Measurements from ENCODE around the gene HSPA4.
A peak's percentile ranks its signal among the peaks of the same experiment; 100 is the strongest.

HSPA4 gene

DNA sequence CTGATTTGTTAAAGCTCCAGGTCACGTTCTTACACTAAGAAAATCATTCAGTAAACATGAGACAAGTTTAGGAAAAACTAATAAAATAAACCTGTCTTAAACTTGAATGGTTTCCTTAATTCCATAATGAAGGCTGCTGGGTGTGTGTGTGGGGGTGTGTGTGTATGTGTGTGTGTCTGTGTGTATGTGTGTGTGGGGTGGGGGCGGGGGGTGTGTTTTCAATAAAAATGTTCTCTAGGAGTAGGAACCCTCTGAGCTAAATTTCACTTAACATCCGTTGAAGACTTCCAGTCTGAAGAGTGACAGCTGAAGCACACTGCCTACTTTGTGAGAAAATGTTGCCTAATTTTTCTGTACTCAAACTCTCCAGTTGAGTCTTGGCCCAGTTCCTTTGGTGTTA lies 54.5 kb downstream of the HSPA4 start:
- no peak for DNase-seq (ENCODE audit: low read depth)

DNA sequence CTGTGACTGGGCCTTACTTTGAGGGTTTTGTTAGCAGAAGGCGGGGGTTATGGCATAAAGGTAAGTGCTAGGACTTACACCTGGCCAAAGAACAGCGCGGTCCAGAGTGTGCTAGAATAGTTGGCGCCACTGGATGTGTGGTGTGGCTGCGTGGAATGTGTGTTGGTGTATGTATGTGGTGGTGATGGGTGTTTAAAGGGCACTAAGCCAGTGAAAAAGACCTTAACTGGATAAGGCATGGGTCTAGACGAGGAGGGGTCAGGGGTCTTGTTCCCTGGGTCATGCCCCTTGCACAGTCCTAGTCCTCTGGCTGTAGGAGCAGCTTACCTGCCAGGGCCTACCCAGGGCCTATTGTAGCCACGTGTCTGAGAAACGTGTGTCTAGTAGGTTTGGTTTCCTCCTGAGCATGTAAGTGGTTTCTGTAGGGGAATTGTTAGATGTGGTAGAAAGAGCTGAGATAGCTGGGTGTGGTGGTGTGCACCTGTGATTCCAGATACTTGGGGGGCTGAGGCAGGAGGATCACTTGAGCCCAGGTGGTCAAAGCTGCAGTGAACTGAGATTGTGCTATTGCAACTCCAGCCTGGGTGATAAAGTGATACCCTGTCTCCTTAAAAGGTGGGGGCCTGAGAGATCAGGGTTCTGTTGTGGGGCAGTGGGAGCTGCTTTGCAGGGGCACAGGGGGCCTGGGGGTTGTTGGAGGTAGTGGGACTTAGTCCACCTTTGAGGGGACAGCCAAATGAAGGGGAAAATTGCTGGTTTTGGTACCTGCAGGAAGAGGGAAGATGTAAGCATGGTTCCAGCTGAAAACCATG lies 55.2 kb downstream of the HSPA4 start:
- DNase-seq (ENCODE audit: low read depth), result no peak

- no peak for DNase-seq (ENCODE audit: low read depth)
Observed at GRCh38 chr5:133108481-133108921, 56.7 kb downstream of the HSPA4 start.

DNA sequence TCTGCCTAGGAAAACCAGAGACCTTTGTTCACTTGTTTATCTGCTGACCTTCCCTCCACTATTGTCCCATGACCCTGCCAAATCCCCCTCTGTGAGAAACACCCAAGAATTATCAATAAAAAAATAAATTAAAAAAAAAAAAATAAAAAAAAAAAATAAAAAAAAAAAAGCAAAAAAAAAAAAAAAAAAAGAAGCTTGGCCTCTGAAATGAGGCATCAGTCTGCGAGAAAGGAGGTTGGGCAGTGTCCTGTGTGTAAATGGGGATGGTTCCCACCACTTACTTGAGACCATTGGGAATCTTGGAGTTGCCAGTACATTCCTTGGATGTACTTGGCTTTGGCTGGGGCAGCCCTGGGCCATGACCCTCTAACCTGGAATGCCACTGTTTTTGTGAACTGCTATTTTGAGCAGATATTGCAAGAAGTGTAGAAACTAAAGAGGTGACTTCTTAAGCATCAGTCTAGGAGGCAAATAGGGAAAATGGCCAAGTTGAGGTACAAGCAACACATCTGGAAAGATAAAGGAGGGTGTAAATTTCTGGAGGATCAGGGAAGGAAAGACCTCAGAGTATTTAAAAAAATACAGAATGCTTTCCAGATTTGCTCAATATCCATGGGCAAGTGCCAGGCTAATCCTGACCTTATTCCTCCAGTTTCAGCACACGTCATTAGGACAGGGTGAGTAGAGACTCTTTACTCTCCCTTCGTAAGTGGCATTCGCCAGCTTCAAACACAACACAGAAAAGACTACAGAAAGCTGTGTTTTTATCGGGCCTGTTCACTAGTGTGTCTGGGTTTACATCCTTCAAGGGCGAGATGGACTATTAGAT lies 58.1 kb downstream of the HSPA4 start:
- no peak for DNase-seq (ENCODE audit: low read depth)

DNA sequence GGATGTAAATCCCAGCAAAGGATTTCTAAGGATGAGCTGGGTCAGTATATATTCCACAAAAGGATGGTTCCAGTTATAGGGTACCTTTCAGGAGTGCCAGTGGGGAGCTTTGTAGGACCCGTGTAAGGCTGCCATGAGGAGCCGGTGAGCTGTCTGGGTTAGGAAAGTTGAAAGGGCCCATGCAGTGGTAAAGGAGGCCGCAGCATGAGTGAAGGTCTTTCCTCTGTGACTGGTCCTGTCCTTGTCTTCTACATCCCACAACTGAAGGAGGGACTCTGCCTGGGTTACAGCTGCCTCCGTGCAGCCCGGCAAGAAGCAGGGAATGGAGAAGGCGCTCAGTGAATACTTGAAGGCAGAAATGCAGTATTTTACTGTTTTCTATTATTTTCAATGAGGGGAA lies 58.9 kb downstream of the HSPA4 start:
- no peak for DNase-seq (ENCODE audit: low read depth)

DNA sequence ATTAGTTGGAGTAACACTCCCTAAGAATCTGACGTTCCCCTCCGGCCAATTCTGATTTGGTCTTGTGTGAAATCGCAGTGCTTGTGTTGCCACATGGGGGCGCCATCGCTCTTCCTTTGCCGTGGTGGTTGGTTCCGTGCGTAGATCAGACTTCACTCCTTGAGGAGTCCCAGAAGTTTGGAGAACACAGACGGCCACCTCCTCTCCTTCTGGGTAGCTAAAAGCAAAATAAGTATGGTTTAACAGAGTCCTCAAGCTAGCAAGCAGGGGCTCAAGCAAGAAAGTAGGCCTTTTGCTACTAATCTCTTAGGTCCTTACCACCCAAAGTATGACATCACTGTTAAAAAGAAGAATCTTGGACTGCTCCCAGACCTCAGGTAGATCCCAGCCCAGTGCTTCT lies 59.5 kb downstream of the HSPA4 start:
- peak; percentile 48 for DNase-seq (ENCODE audit: low read depth)

- no peak for DNase-seq (ENCODE audit: low read depth)
Observed at GRCh38 chr5:133112026-133112660, 60.3 kb downstream of the HSPA4 start.

- no peak for DNase-seq (ENCODE audit: low read depth)
Observed at GRCh38 chr5:133113331-133114061, 61.7 kb downstream of the HSPA4 start.

DNA sequence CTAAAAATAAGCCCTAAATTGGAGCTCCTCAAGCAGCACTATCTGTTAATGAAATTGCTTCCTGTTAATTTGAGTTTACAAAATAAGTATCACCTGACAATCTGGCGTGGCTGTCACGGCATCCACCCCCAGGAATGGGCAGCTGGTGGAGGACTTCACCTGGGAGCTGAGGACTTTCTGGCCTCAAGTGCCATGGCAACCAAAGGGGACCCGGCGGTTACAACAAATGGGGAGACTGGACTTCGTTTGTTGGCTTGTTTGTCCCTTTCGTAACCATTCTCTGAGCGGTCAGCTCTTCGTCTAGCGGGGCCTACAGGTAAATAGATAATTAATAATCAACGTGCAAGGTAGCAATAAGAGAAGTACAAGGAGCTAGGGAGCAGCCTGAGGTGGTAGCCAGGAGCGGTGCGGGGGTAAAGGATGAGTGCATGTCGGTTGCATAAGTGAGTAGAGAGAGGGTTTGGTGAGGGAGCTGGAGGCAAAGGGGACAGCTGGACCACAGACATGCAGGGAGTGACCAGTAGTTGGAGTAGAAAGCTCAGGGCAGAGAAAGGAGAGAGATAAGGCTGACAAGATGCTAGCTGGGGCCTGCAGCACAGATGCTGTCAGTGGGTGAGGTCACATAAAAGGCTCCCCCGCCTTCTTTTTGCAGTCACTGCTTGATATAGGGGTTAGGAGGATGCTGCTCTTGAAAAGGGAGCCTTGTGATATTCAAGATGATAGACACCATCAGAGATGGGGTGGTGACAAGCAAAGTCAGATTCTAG lies 62.5 kb downstream of the HSPA4 start:
- DNase-seq (ENCODE audit: low read depth), result no peak

GRCh38 chr5:133114933-133115310 lies 63.1 kb downstream of the HSPA4 start:
- no peak for DNase-seq (ENCODE audit: low read depth)

DNA sequence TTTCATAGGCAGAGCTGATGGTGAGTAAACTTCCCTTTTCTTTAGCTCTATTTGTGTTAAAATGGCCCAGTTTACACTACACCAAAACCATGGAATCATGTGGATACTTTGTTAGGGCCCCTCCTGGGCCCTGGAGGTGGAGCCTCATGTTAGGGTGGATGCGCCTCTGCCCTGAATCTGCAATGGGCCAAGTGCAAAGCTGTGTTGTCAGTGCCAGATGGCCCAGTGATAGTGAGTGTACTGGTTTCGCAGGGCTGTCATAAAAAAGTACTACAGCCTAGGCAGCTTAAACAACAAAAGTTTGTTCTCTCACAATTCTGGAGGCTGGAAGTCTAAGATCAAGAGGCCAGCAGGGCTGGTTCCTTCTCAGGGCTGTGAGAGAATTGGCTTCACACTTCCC lies 64.8 kb downstream of the HSPA4 start:
- no peak for DNase-seq (ENCODE audit: low read depth)

- no peak for DNase-seq (ENCODE audit: low read depth)
Observed at GRCh38 chr5:133117166-133117911, 65.5 kb downstream of the HSPA4 start.

- DNase-seq (ENCODE audit: low read depth), result no peak
Observed at GRCh38 chr5:133117912-133118445, 66.2 kb downstream of the HSPA4 start.

DNA sequence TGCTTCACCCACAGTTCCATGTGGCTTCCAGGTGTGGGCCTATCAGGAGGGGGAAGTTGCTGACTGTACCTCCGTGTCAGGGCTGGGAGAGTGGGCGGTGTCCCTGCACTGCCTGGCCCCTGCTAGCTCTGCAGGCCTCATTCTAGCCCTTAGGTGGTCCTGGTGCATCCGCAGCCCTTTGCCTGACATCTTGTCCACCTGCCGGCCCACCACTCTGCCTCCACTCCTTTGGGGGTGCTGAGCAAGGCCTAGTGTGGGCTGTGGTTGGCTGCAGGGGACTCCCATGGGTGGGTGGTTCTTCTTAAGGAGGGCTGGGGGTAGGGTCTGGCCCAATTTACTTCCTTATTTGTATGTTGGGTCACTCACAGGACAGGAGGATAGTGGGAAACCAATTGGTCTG lies 66.9 kb downstream of the HSPA4 start:
- DNase-seq (ENCODE audit: low read depth), result no peak

DNA sequence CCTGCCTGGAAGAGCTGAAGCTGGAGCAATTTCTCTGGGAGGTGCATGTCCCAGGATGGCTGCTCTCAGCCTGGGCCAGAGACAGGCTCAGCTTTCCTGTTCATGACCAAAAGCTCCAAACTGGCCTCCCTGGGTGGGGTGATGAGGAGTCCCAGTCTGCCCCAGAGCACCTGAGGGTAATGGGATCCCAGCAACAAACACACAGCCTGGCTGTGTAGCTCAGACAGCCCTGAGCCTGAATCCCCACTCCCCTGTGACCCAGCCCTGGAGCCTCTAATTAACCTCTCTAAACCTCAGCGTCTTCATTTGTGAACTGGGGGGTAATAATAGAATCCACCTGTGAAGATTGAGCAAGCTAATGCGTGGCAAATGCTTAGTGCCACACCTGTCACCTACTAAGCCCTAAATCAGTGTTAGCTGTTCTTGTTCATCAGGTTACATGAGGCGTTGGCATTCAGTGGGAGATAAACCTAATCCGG lies 67.5 kb downstream of the HSPA4 start:
- no peak for DNase-seq (ENCODE audit: low read depth)

- DNase-seq (ENCODE audit: low read depth), result no peak
Observed at GRCh38 chr5:133120156-133120750, 68.4 kb downstream of the HSPA4 start.

DNA sequence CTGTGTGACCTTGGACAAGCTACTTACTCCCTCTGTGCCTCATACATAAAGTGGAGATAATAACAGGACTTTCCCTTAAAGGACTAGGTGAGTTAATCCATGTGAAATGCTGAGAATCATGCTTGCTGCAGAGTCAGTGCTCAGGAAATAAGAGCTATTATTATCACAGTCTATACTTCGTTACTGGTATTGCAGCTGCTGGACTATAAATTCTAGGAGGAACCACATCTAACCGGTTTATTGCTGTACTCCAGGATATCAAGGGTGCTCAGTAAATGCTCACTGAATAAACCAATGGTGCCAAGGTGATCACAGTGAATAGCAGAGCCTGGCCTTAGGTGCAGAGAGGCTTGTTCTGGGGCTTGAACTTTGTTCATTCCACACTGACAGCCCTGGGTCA lies 69.3 kb downstream of the HSPA4 start:
- DNase-seq (ENCODE audit: low read depth), result no peak

- no peak for DNase-seq (ENCODE audit: low read depth)
Observed at GRCh38 chr5:133121611-133122150, 69.9 kb downstream of the HSPA4 start.

GRCh38 chr5:133122711-133123110 lies 70.9 kb downstream of the HSPA4 start:
- DNase-seq (ENCODE audit: low read depth), result no peak

- DNase-seq (ENCODE audit: low read depth), result no peak
Observed at GRCh38 chr5:133123297-133123696, 71.5 kb downstream of the HSPA4 start.
